IPS DF 19.7 (cell line): ENCODE results near the gene KIAA1958.
A peak's percentile ranks its signal among the peaks of the same experiment; 100 is the strongest.

Experiments used
- DNase-seq: peaks from one replicate; pipeline ENCODE4 v3.0.0-alpha.2; 2013; ENCODE audit warnings: low read depth, low spot score

KIAA1958 gene

DNA sequence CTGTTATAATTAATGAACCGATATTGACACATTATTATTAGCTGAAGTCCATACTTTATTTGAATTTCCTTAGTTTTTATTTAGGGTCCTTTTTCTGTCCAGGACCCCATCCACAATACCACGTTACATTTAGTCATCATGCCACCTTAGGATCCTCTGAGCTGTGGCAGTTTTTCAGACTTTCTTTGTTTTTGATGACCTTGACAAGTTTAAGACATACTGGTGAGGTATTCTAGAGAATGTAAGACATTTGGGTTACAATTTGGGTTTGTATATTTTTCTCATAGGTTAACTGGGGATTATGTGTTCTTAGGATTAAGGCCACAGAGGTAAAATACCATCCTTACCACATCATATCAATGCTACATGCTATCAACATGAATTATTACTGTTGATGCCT lies 42.7 kb downstream of the KIAA1958 start:
- DNase-seq: no peak

GRCh38 chr9:112530751-112531205 lies 44.2 kb downstream of the KIAA1958 start:
- no peak for DNase-seq

DNA sequence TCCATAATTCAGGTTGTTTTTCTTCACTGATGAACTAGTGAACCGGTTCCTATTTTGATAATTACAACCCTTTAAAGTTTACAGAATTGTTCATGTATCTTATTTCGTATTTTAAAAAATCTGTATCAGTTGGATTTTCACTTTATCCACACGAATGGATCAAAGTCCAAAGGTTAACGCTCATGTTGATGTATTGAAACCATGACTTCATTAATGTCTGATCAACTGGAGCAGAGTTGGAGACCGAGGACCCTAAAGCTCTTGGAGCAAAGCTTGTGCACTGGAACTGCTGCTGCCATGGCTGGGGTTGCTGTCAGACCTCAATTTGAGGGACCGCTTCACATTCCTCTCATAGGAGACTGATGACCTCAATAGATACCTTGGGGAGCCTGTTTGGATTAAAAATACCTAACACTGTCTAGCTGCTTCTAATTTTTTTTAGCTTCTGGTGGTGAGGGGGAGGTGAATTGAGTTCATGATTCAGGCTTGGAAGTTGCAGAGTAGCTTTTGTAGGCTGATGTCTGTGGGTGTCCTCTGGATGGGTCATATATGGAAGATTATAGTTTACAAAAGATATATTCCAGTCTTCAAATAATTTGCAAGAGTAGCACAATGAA lies 45.1 kb downstream of the KIAA1958 start:
- no peak for DNase-seq

GRCh38 chr9:112532427-112532826 lies 45.8 kb downstream of the KIAA1958 start:
- DNase-seq: no peak

- DNase-seq: no peak
These were observed 47.0 kb downstream of the KIAA1958 start for GRCh38 chr9:112533660-112534059.

DNA sequence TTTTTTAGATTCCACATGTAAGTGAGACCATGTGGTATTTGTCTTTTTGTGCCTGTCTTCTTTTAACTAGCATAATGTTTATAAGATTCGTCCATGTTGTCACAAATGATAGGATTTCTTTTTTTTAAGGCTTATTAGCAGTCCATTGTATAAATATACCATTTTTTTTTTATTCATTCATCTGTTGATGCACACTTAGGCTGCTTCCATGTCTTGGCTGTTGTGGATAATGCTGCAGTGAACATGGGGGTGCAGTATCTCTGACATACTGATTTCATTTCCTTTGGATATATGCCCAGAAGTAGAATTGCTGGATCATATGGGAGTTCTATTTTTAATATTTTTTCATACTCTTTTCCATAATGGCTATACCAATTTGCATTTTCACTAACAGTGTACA lies 48.7 kb downstream of the KIAA1958 start:
- no peak for DNase-seq

- no peak for DNase-seq
These were observed 49.2 kb downstream of the KIAA1958 start for GRCh38 chr9:112535811-112536210.

DNA sequence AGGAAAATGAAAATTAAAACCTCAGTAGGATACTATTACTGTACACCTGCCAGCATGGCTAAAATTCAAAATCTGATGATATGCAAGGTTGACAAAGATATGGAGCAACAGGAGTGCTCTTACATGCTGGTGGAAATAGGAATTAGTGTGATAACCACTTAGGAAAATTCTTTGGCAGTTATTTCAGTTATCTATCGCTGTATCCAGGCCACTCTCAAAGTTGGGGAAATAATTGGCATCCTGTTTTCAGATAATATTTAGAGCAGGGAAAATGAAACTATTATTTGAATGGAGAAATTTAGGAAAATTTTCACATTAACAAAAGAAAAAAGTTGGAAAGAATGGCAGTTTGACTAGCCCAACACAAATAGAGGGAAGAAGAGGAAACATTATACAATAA lies 50.9 kb downstream of the KIAA1958 start:
- no peak for DNase-seq

DNA sequence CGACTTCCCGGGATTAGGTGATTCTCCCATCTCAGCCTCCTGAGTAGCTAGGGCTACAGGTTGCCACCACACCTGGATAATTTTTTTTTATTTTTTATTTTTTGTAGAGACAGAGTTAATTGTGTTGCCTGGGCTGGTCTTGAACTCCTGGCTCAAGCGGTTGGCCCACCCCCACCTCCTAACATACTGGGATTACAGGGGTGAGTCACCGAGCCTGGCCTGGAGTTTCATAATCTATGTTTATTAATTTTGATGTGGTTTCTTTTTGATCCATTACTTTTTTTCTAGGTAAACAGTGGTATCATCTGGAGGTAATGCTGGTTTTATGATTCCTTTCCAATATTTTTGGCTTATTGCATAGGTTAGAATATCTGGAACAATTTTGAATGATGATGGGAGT lies 54.2 kb downstream of the KIAA1958 start:
- DNase-seq: no peak

GRCh38 chr9:112541685-112542084 lies 55.1 kb downstream of the KIAA1958 start:
- no peak for DNase-seq

GRCh38 chr9:112542593-112543292 lies 56.1 kb downstream of the KIAA1958 start:
- DNase-seq: no peak

DNA sequence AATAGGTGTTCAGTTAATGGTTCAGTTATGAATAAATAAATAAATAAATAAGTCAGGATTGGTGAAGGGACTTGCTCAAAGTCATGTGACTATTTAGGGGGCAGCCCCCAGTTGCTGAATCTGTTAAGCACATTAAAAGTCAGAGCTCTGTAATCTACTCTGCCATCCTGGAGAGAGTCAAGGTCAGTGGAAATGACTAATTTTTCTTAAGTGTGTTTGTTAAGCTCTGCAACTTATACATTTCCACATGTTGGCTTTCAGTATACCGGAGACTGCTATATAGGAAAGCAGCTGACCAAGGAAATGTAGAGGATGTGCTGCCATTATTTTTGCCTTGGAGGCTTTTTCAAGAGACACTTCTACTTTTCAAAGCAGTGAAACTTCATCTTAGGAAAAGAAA lies 57.9 kb downstream of the KIAA1958 start:
- no peak for DNase-seq

GRCh38 chr9:112545237-112545636 lies 58.6 kb downstream of the KIAA1958 start:
- no peak for DNase-seq

DNA sequence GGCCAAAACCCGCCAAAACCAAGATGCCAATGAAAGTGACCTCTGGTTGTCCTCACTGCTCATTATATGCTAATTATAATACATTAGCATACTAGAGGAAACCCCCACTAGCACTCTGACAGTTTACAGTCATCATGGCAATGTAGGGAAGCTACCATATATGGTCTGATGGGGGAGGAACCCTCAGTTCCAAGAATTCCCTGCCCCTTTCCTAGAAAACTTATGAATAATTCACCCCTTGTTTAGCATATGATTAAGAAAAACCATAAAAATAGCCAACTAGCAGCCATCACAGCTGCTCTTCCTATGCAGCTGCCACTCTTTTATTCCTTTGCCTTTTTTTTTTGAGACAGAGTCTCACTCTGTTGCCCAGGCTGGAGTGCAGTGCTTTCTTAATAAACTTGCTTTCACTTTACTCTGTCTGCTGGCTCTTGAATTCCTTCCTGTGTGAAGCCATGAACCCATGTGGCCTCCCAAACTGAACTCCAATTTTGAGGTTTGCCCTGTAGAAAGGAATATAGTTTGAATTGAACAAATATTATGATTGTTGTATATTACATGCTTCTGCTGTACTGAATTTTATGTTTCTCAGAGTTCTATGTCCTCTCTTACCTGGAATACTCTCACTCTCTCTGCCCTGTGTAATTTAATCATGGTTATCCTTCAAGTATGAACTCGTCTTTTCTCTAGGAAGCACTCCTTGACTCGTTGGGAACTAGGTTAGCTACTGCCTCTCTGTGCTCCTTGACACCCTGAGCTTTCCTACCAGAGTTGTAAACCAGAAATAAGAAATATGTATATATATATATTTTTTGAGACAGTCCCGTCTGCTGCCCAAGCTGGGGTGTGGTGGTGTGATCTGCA lies 59.8 kb downstream of the KIAA1958 start:
- DNase-seq: no peak

DNA sequence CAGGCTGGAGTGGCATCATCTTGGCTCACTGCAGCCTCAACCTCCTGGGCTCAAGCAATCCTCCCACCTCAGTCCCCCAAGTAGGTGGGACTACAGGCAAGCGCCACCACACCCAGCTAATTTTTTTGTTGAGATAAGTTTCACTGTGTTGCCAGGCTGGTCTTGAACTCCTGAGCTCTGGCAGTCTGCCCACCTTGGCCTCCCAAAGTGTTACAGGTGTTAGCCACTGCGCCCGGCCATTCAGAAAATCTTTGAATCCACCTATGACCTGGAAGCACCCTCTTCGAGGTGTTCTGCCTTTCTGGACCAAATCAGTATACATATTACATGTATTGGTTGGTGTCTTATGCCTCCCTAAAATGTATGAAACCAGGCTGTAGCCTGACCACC lies 61.4 kb downstream of the KIAA1958 start:
- no peak for DNase-seq

- DNase-seq: no peak
These were observed 62.4 kb downstream of the KIAA1958 start for GRCh38 chr9:112548836-112549595.

DNA sequence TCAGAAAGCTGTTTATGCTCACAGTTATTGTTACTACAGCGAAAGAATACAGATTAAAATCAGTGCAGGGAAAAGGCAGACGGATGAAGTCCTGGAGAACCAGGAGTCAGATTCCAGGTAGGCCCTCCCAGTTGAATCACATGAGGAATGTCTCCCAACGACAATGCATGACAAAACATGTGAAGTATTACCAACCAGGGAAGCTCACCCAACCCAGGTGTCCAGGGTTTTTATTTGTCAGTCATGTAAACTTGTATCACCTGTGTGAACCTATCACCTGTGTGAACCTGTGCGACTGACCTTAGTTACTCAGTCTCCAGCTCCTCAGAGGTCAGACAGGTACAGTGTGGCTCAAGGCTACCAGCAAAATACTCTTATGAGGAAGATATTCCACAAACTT lies 63.9 kb downstream of the KIAA1958 start:
- peak; percentile 30 for DNase-seq

DNA sequence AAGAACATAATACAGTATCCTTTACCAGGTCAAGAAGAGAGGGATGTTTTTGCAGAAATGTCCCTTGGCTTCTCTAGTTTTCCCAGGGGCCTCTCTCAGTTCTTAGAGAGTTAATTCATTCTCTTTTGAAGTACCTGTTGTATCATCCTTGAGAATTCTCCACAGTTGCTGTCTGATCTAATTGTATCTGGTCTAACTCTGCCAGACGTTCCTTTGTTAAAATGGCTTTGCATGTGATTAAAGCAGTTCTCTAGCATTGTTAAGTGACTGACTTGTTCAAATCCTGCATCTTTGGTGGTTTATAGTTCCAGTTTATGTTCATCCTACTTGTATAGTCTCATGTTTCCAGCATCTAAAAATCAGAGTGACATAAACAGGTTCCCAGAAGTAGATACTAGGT lies 65.0 kb downstream of the KIAA1958 start:
- no peak for DNase-seq

- DNase-seq: no peak
These were observed 65.8 kb downstream of the KIAA1958 start for GRCh38 chr9:112552229-112553056.

GRCh38 chr9:112553256-112553826 lies 66.7 kb downstream of the KIAA1958 start:
- no peak for DNase-seq

DNA sequence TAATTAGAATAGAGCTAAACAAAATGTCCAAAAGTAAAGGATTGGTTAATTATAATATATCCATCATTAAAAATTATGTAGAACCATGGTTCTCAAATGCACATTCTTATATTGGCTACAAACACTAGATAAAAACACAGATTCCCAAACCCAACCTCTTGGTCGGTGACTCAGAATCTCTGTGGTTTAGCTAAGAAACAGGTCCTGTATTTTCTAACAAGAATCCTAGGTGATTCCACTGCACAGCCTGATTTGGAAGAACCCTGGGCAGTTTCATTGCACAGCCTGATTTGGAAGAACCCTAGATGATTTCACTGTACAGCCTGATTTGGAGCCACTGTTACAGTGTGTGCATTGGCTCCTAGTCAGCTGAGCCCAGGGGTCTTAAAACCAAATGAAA lies 67.9 kb downstream of the KIAA1958 start:
- DNase-seq: no peak
